DOHH2 (cell line): ENCODE data around the gene FAM193A.

Source experiments
- CTCF ChIP-seq: fragments of 200-600 bp; sonication (generic); IDR thresholded peaks from one replicate; pipeline ENCODE4 v1.5.1; 2014; ENCODE audit warnings: antibody characterized with exemption, mild to moderate bottlenecking, low read depth, low read length; ENCODE audit not compliant: poor library complexity, severe bottlenecking
- EZH2phosphoT487 ChIP-seq: fragments of 200-600 bp; sonication (generic); IDR thresholded peaks from 2 replicates; pipeline ENCODE4 v1.6.1; 2017; ENCODE audit warnings: borderline replicate concordance, mild to moderate bottlenecking, antibody characterized with exemption, low read length, moderate library complexity, mixed read lengths

GRCh38 chr4:2572866-2573265 is 36.4 kb downstream of the FAM193A start:
- no peak for TF ChIP-seq CTCF
- no peak for TF ChIP-seq EZH2phosphoT487
